Suprapubic skin (tissue), 4 donors: ENCODE results near the gene ACSL1.

Source experiments
- CTCF ChIP-seq, 2 donors: fragments of 200-600 bp in 1 of 2; fragments of 450-650 bp in 1 of 2; sonication (generic) in 1 of 2; IDR thresholded peaks; one replicate each; pipeline ENCODE4 v1.5.1; 2016 to 2019; ENCODE audit warnings: antibody characterized with exemption in 2 of 2, mild to moderate bottlenecking in 1 of 2, moderate library complexity in 1 of 2
- EP300 ChIP-seq: sonication (generic); formaldehyde crosslinking; IDR thresholded peaks from one replicate; pipeline ENCODE4 v1.6.1; 2017; ENCODE audit warnings: antibody characterized with exemption
- POLR2A ChIP-seq, 2 donors: fragments of 450-650 bp; IDR thresholded peaks; one replicate each; pipeline ENCODE4 v1.6.1; 2017; ENCODE audit warnings: antibody characterized with exemption in 2 of 2, mild to moderate bottlenecking in 2 of 2, moderate library complexity in 2 of 2
- POLR2AphosphoS5 ChIP-seq, 3 donors: sonication (generic); formaldehyde crosslinking; IDR thresholded peaks; one replicate each; pipeline ENCODE4 v1.6.1; 2017; ENCODE audit warnings: antibody characterized with exemption in 3 of 3

DNA sequence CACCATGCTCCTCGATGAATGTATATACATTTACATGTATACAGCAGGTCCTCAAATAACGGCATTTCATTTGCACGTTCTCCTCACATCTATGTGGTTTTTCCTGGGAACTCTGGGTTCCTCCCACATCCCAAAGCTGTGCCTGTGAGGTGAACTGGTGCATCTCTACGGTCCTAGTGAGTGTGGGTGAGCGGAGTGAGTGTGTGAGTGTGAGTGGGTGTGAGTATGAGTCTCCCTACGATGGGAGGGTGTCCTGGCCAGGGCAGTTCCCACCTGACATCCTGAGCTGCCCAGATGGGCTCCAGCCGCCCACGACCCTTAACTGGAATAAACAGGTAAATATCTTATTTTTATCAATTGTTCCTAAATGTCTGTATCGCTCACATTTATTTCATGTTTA lies 40.0 kb downstream of the ACSL1 start:
- TF ChIP-seq POLR2A (IDR thresholded peaks at IDR 0.05) (no peak), CTCF (IDR thresholded peaks at IDR 0.05) (no peak), POLR2AphosphoS5 (IDR thresholded peaks at IDR 0.05) (no peak), EP300 (no peak)
